K562 (cell line): Measurements from ENCODE around the gene SBF1. TPM values are rescaled to one million over a fixed set of nuclear protein-coding genes. Genes with fewer than 3 reads are reported as not detected.

Experiments
- ATAC-seq: fragments of 200-7000 bp; cut with Tn5 transposase; 3 replicates; pipeline ENCODE4 v1.9.1; 2020; ENCODE audit warnings: moderate library complexity
- BruUV-seq: library from RNA; stranded (reverse); fragments of 400-500 nt; replicated peaks from 2 replicates; lab custom pipeline; 2021; lab: Mats Ljungman, UMichigan
- CTCF ChIA-PET: fragments of 300-600 bp; formaldehyde crosslinking; extraction: SDS; loops from one replicate; lab custom pipeline; 2021; ENCODE audit warnings: low intra/inter-chr PET ratio; lab: Yijun Ruan, JAX
- POLR2A ChIA-PET: fragments of 300-600, 350-650 bp; sonication (Branson Sonifier 250); formaldehyde crosslinking; extraction: SDS; loops from one replicate; lab custom pipeline; 2021; ENCODE audit warnings: antibody characterized with exemption, inconsistent platforms; lab: Yijun Ruan, JAX
- DNase-seq, 4 experiments: peaks; one replicate each; pipeline versions ENCODE4 v3.0.0 to v3.0.0-alpha.2; 2011 to 2018; ENCODE audit warnings: low spot score in 3 of 4, mixed read lengths in 3 of 4; ENCODE audit errors: extremely low read depth in 1 of 4
- FAIRE-seq: peaks from 2 replicates; lab custom pipeline; 2011; peaks lifted over from hg19 to GRCh38; lab: Jason Lieb, UNC
- H2AFZ ChIP-seq: 2 replicates; pipeline ENCODE4 v1.6.0; 2011; ENCODE audit warnings: low read depth, low read length, control low read depth, inconsistent platforms
- H3K27ac ChIP-seq: fragments of 200-600 bp; 3 replicates; pipeline ENCODE4 v1.8.0; 2011; ENCODE audit warnings: low read depth, mild to moderate bottlenecking, control low read depth, inconsistent platforms, low read length, moderate library complexity, mixed read lengths; ENCODE audit errors: extremely low read depth
- H3K27me3 ChIP-seq, 2 experiments: fragments of 300-600 bp in 1 of 2; 2 replicates in 1 of 2; 3 replicates in 1 of 2; pipeline versions ENCODE4 v1.6.0 to v1.8.0; 2011; ENCODE audit warnings: inconsistent platforms in 2 of 2, low read length in 2 of 2, mild to moderate bottlenecking in 1 of 2, mixed read lengths in 1 of 2, moderate library complexity in 1 of 2; ENCODE audit not compliant: control insufficient read depth in 2 of 2, insufficient read depth in 2 of 2
- H3K36me3 ChIP-seq: fragments of 300-600 bp; 3 replicates; pipeline ENCODE4 v1.8.0; 2011; ENCODE audit warnings: mild to moderate bottlenecking, low read length, inconsistent platforms; ENCODE audit not compliant: control insufficient read depth, insufficient read depth
- H3K4me1 ChIP-seq, 2 experiments: fragments of 200-600 bp in 1 of 2; replicated peaks in 1 of 2; 2 replicates in 1 of 2; 3 replicates in 1 of 2; pipeline versions ENCODE4 v1.5.1 to v1.8.0; 2011; ENCODE audit warnings: inconsistent platforms in 2 of 2, low read length in 2 of 2, mild to moderate bottlenecking in 1 of 2, mixed read lengths in 1 of 2, moderate library complexity in 1 of 2; ENCODE audit not compliant: control insufficient read depth in 2 of 2, insufficient read depth in 2 of 2
- H3K4me2 ChIP-seq: 2 replicates; pipeline ENCODE4 v1.6.1; 2011; ENCODE audit warnings: low read length, control low read depth, inconsistent platforms, mixed read lengths; ENCODE audit not compliant: insufficient read depth
- H3K4me3 ChIP-seq: fragments of 200-600 bp; sonication (generic), shearing (Covaris generic); 2 replicates; pipeline ENCODE4 v1.5.1; 2016; ENCODE audit warnings: control low read depth, inconsistent platforms
- H3K79me2 ChIP-seq: fragments of 200-600 bp; 3 replicates; pipeline ENCODE4 v1.8.0; 2011; ENCODE audit warnings: low read length, inconsistent platforms; ENCODE audit not compliant: control insufficient read depth, insufficient read depth
- H3K9ac ChIP-seq, 2 experiments: 2 replicates each; pipeline versions ENCODE4 v1.6.0 to v1.6.1; 2011; ENCODE audit warnings: low read depth in 2 of 2, low read length in 2 of 2, control low read depth in 1 of 2, inconsistent platforms in 1 of 2, mild to moderate bottlenecking in 1 of 2, mixed read lengths in 1 of 2; ENCODE audit not compliant: insufficient read depth in 1 of 2
- H3K9me1 ChIP-seq: one replicate; pipeline ENCODE4 v1.6.0; 2011; ENCODE audit warnings: inconsistent platforms, mild to moderate bottlenecking, low read length, moderate library complexity; ENCODE audit not compliant: control insufficient read depth, insufficient read depth
- H3K9me3 ChIP-seq: replicated peaks from 2 replicates; pipeline ENCODE4 v1.5.1; 2011; ENCODE audit warnings: low read depth, low read length, inconsistent platforms; ENCODE audit not compliant: control insufficient read depth, insufficient read depth
- H4K20me1 ChIP-seq: replicated peaks from 2 replicates; pipeline ENCODE4 v1.6.1; 2011; ENCODE audit warnings: low read length, inconsistent platforms, mixed read lengths; ENCODE audit not compliant: control insufficient read depth, insufficient read depth
- BACH1 ChIP-seq: fragments of 200-800 bp; sonication (Bioruptor generic); IDR thresholded peaks from 2 replicates; pipeline ENCODE4 v1.6.1; 2016; ENCODE audit warnings: missing genetic modification characterization, missing compliant biosample characterization
- BRF2 ChIP-seq: IDR thresholded peaks from 3 replicates; pipeline ENCODE4 v1.6.1; 2011; ENCODE audit warnings: borderline replicate concordance, mild to moderate bottlenecking; ENCODE audit not compliant: insufficient read length, insufficient read depth
- RBFOX2 ChIP-seq: fragments of 200-400 bp; formaldehyde crosslinking; IDR thresholded peaks from 2 replicates; pipeline ENCODE4 v1.6.1; 2017; ENCODE audit warnings: low read depth, mild to moderate bottlenecking, low read length, moderate library complexity
- RBM22 ChIP-seq: fragments of 200-400 bp; formaldehyde crosslinking; IDR thresholded peaks from 2 replicates; pipeline ENCODE4 v1.6.1; 2018; ENCODE audit warnings: low read length, low read depth; ENCODE audit not compliant: poor library complexity, severe bottlenecking
- ZNF77 ChIP-seq: fragments of 250-450 bp; sonication (Bioruptor Pico); IDR thresholded peaks from 2 replicates; pipeline ENCODE4 v1.5.0; 2020
- WGBS: fragments of 100-300 bp; shearing (Covaris generic); methylation state at CpG from one replicate; pipeline ENCODE4 v1.1.6; 2016; ENCODE audit warnings: low coverage, mixed read lengths; ENCODE audit not compliant: insufficient coverage; ENCODE audit errors: missing lambda C conversion rate; 5-methylcytosine and 5-hydroxymethylcytosine counted together
- in situ Hi-C: fragments of 300-500 bp; cut with MboI; formaldehyde crosslinking; loops from 4 replicates; pipeline ENCODE4 v1.15.0; 2018; ENCODE audit warnings: inconsistent platforms, mixed read lengths
- intact Hi-C: fragments of 100-400 bp; cut with micrococcal nuclease; formaldehyde crosslinking; loops from 2 replicates; pipeline ENCODE4 v1.14.2; 2022
- polyA plus RNA-seq, 8 experiments: library from polyadenylated mRNA; depleted of rRNA in 4 of 8; stranded (reverse) in 5 of 8; unstranded in 3 of 8; fragments of >200 nt; fragmentation: Nextera tagmentation in 2 of 8; fragmentation: Illumina TruSeq in 1 of 8; extraction: Ambion mirVana in 2 of 8; extraction: Trizol in 1 of 8; gene quantifications; 2 replicates each; pipeline versions ENCODE4 v1.2.1 to v1.2.3, GENCODE V29; 2011 to 2014; ENCODE audit warnings: inconsistent platforms in 1 of 8, missing spikeins in 1 of 8
- total RNA-seq, 7 experiments: library from RNA; depleted of rRNA in 6 of 7; stranded (reverse); fragments of >200 nt in 6 of 7; fragmentation: Illumina TruSeq in 2 of 7; extraction: Trizol in 2 of 7; gene quantifications; 2 replicates each; pipeline versions ENCODE4 v1.2.1 to v1.2.3, GENCODE V29; 2011 to 2021; ENCODE audit warnings: low replicate concordance in 1 of 7

The SBF1 gene
- total and polyA plus RNA-seq, 9 of the 15 experiments (the other 6 are each of a cell fraction or from before 2014, with no cell fraction given) = 0.44 to 50.4 (median 11.4) TPM

GRCh38 chr22:50517495-50518260 lies 42.8 kb upstream of the SBF1 start:
- BruUV-seq = no TSS peak
- WGBS = 92% methylated on average over 16 of the region's 20 CpGs
- Histone ChIP-seq H4K20me1 (no peaks in the 10 kb centered on the region), H3K9me1 (no peaks in the 10 kb centered on the region), H3K79me2 (peaks cover 32% of the 10 kb centered on the region), H3K4me3 (no peak overlapping the region), H2AFZ (no peak overlapping the region), H3K27me3 (no peaks in the 10 kb centered on the region), H3K4me1 (peaks cover 0 to 5% of the 10 kb centered on the region in 2 experiments; a peak in 2 of 5 replicates), H3K36me3 (peaks cover 68% of the 10 kb centered on the region; the same call in 1 of the 3 replicates), H3K4me2 (no peak overlapping the region), H3K9ac (no peak overlapping the region; a peak in 1 of 4 replicates), H3K27ac (no peak overlapping the region)
- in situ Hi-C loops = no loop called here
- intact Hi-C loops = no loop called here
- ATAC-seq (no peak), FAIRE-seq (no peak), DNase-seq (no peak)
- CTCF ChIA-PET = no interaction called here
- POLR2A ChIA-PET = interaction anchor here (0.6 to 2.7 kb wide), 3 partner anchors 8 to 285 kb away, joined by 4 to 11 read pairs (median 6); partner anchors contain the start of genes LMF2 and NCAPH2
- TF ChIP-seq RBFOX2 = peak; percentile 47
- TF ChIP-seq ZNF77 (CRISPR knock-in tag) = no peak
- no peak for TF ChIP-seq BACH1 (tag)
- TF ChIP-seq, all 486 proteins: peak for 1
- no peaks in the 10 kb centered on the region for H3K9me3 ChIP-seq

DNA sequence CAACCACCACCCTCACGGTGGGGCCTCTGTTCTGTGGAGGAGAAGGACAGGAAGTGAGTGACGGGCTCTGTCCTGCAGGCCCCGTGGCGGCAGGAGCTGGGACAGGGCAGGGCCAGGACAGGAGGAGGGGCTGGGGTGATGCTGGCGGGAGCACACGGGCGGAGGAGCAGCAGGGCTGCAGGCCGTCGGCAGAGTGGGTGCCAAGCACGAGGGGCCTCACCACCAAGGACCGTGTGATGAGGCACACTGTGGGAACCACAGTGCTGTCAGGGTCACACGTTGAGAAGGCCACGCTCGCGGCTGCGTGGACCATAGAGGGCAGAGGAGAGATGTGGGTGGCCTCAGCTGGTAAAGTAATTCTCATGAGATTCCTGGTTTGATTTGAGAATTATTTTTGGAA lies 42.1 kb upstream of the SBF1 start:
- intact Hi-C loops = no loop called here
- FAIRE-seq (no peak), ATAC-seq (no peak), DNase-seq (no peak)
- POLR2A ChIA-PET = interaction anchor here (0.6 to 2.7 kb wide), 2 partner anchors 9 to 138 kb away, joined by 3 to 11 read pairs; partner anchors contain the start of genes LMF2 and NCAPH2
- Histone ChIP-seq H3K4me2 (no peak overlapping the region), H4K20me1 (no peaks in the 10 kb centered on the region), H3K27me3 (no peaks in the 10 kb centered on the region), H3K9me1 (no peaks in the 10 kb centered on the region), H3K9ac (no peak overlapping the region), H3K4me1 (peaks cover 0 to 4% of the 10 kb centered on the region in 2 experiments; a peak in 2 of 5 replicates), H2AFZ (no peak overlapping the region), H3K4me3 (no peak overlapping the region), H3K36me3 (peaks cover 67% of the 10 kb centered on the region; the same call in 1 of the 3 replicates)
- BruUV-seq = no TSS peak
- CTCF ChIA-PET = no interaction called here
- in situ Hi-C loops = no loop called here
- TF ChIP-seq RBFOX2 = peak; percentile 35; the same call in 1 of the 2 replicates
- no peak for TF ChIP-seq BRF2
- peak; percentile 29 for TF ChIP-seq RBM22
- TF ChIP-seq, all 486 proteins: peak for 2
- Histone ChIP-seq H3K27ac (no peak overlapping the region), H3K9me3 (no peaks in the 10 kb centered on the region), H3K79me2 (peaks cover 40% of the 10 kb centered on the region)
- 80% methylated on average over 1 of the region's 16 CpGs for WGBS
